Retinal pigment epithelial cell (primary cell): ENCODE data around the gene HOXB9.

ENCODE experiments used
- DNase-seq: peaks from one replicate; pipeline ENCODE4 v3.0.0-alpha.2; 2010; ENCODE audit warnings: low read depth
- H3K4me3 ChIP-seq: 2 replicates; pipeline ENCODE4 v1.5.1; 2011; ENCODE audit warnings: mild to moderate bottlenecking, low read length, control low read depth, moderate library complexity
- TF ChIP-seq, protein P1 (sequence below): conservative IDR thresholded peaks from 2 replicates; pipeline ENCODE4 v1.5.1; 2011; ENCODE audit warnings: low read depth, low read length, control low read depth, inconsistent platforms

HOXB9 gene

DNA sequence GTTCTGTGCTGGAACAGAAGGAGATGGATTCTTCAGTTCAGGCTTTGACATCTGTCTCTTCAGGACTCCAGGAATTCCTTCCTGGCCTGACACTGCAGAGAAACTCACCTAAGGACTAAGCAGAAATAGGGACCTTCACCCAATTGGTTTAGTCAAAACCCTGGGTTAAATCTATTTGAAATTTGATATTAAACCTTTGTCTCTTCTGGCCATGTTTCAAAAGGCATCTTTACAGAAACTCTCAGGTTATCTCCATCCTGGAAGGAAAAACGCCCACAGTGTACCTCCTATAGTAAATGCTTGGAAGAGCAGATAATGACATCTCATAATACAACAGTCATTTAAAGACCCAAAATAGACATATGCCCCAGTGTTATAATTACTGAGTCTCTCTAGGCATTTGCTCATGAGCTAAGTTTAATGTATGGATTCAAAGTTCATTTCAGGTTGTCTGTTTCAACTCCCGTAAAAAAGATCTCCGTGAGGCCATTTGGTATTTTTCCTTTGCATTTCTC, 42.4 kb downstream of the HOXB9 start:
- H3K4me3 ChIP-seq: no peak overlapping the region

DNA sequence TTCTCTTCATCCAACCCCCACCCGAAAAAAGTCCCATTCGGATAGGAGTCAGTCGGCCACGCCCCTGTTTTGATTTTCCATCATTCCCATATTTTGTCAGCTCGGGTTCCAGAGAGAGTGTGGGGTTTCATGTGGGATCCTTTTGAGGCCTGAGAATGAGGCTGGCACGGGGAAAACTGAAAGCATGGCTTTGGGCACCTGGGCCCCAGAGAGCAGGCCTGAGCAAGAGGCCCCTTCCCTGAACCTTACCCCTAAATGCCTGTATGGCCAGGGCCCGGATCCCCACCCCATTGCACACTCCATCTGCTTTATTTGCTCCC, 43.4 kb downstream of the HOXB9 start:
- DNase-seq: no peak
- no peak overlapping the region for H3K4me3 ChIP-seq
- TF ChIP-seq, protein P1, sequence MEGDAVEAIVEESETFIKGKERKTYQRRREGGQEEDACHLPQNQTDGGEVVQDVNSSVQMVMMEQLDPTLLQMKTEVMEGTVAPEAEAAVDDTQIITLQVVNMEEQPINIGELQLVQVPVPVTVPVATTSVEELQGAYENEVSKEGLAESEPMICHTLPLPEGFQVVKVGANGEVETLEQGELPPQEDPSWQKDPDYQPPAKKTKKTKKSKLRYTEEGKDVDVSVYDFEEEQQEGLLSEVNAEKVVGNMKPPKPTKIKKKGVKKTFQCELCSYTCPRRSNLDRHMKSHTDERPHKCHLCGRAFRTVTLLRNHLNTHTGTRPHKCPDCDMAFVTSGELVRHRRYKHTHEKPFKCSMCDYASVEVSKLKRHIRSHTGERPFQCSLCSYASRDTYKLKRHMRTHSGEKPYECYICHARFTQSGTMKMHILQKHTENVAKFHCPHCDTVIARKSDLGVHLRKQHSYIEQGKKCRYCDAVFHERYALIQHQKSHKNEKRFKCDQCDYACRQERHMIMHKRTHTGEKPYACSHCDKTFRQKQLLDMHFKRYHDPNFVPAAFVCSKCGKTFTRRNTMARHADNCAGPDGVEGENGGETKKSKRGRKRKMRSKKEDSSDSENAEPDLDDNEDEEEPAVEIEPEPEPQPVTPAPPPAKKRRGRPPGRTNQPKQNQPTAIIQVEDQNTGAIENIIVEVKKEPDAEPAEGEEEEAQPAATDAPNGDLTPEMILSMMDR: no peak

More for the DNA sequence above, 42.4 kb downstream of the HOXB9 start:
- TF ChIP-seq, protein P1: no peak
- DNase-seq: no peak

DNA sequence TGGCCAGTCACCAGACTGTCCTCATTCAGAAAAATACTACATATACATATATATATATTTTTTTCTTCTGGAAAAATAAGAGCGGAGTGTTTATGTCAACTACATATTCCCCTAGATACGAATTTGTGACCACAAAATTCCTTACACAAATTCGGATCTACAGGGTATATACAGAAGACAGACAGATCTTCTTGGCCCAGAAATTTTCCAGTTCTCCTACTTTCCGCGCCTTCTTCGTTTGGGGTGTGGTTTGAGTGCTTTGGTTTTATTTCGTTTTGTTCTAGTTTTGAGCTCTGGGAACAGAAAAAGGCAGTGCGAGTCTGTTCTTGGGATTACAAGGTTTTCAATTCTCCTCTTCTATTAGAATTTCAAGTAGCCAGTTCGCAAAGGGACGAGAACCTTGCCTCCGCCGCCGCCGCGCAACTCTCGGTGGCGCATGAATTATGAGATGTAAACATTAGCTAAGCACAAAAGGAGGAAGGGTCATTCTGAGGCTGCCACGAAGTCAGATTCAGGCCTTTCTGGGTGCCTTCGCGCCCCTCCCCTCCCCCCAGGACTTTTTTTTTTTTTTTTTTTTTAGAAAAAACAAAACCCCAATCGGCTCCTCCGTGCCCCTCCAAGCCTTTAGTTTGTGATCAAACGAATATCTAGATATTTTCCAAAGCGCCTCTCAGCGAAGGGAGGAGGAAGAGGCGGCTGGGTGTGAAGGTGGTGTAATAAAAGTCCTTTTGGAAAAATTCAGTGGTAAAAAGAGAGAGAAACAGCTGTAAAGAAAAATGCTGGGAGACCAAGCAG, 46.2 kb downstream of the HOXB9 start:
- no peak overlapping the region for H3K4me3 ChIP-seq
- TF ChIP-seq, protein P1: no peak
- DNase-seq: no peak

DNA sequence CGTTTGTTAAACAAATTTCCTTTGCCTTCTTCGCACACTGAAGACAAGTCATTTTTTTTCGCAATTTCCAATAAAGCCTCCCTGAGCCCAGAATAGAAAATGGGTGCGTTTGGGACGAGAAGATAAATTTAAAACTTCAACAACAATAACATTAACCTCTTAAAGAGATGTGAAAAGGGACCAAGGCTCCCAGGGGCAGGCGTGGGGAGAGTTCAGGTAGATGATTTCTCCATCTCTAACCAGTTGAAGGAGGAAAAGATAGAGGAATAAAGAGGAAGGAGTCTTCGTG, 46.7 kb downstream of the HOXB9 start:
- no peak overlapping the region for H3K4me3 ChIP-seq
- DNase-seq: no peak
- TF ChIP-seq, protein P1: no peak

DNA sequence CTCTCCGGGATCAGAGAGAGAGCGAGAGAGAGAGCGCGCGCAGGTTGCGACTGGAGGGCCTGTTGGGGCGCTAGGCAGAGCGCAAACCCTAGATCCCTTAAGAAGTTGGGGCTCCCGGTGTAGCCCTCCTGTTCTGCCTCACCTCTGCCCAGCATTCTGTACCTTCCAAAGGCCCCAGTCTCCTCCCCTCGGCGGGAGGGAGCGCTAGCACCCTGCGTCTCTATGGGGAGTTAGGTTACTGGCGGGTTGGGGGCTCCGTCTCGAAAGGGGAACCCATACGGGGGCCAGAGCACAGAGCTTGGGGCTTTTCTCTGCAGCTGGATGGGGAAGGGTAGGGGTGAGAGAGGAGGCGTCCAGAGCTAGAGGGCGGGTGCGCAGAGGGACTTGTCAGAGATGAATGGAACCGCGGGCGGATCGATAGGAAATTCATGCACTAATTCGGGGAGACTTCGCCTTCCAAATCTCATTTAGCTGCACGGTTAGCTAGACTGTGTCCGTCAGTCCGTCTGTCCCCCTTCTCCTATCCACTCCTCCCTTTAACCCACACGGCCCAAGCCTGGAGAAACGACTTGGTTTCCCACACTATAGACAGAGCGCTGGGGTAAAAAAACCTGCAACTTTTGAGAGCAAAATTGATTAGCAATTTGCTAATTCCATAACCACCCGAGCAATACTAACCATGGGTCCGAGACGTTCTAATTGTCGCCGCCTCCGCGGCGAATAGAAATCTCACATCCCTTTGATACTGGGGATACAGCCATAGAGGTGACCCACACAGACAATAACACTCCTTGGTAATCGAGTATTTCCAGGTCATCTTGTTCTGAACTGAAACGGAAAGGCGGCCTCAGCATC, 47.3 kb downstream of the HOXB9 start:
- TF ChIP-seq, protein P1: no peak
- DNase-seq: no peak
- H3K4me3 ChIP-seq: no peak overlapping the region

DNA sequence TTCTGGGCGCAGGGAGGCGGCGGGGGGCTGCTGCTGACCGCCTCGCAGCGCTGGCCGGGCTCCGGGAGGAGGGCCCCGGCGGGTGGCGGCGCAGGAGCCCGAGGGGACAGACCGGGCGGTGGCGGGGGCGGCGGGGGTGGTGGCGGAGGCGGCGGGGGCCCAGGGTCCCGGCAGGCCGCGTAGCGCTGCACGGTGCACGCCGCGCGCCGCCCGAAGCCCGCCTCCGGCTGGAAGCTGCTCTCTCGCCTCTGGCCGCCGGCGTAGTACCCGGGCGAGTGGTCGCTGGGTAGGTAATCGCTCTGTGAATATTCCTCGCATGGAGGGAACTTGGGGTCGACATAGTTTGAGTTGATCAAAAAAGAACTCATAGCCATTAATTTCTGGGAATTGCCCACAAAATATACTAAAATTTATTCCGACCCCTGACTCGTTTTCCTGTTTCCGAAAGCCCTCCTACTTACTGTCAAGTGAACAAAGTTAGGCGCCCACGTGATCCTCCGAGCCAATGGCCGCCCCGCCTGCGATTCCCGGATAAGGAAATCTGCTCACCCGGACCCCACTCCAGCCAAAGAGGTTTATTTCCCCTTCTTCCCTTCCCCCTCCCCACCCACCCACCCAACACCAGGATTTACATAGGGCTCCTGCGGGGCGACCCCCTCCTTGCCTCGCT, 48.1 kb downstream of the HOXB9 start, which contains the start of gene HOXB4:
TSS of gene HOXB4 (minus strand) at position 405 of the 670 bp plus-strand sequence. CDS start at position 374, 31 bp downstream.
- TF ChIP-seq, protein P1: no peak
- no peak within 1 kb of the TSS for H3K4me3 ChIP-seq
- DNase-seq: no peak
